GM23338 (cell line): ENCODE measurements around the gene OPN1SW.

ENCODE experiments used
- CTCF ChIP-seq, 2 experiments: fragments of 200-600 bp in 1 of 2; sonication (generic) in 1 of 2; conservative IDR thresholded peaks; 2 replicates each; pipeline versions ENCODE4 v1.5.1 to v1.6.1; 2016 to 2017; ENCODE audit warnings: antibody characterized with exemption in 2 of 2, low read depth in 2 of 2, mild to moderate bottlenecking in 2 of 2, moderate library complexity in 1 of 2
- POLR2AphosphoS5 ChIP-seq: IDR thresholded peaks from 2 replicates; pipeline ENCODE4 v1.6.1; 2016; ENCODE audit warnings: antibody characterized with exemption, low read depth

GRCh38 chr7:128805225-128805624, 29.6 kb upstream of the OPN1SW start:
- TF ChIP-seq POLR2AphosphoS5 (no peak), CTCF (conservative IDR thresholded peaks at IDR 0.05; ENCODE audit: low read depth in 2 of 2) (no peak)
